SW 1271 (cell line): Measurements from ENCODE around the gene SAT1.
A peak's percentile ranks its signal among the peaks of the same experiment; 100 is the strongest.

Source experiments
- DNase-seq, 2 experiments: peaks; one replicate each; lab custom pipeline; 2025; lab: John Stamatoyannopoulos, UW

SAT1 gene

GRCh38 chrX:23776363-23776762 is 6.6 kb upstream of the SAT1 start:
- DNase-seq, result no peak

GRCh38 chrX:23779025-23779424 is 3.9 kb upstream of the SAT1 start:
- DNase-seq, result peak in 1 of 2 experiments; percentile 31

DNA sequence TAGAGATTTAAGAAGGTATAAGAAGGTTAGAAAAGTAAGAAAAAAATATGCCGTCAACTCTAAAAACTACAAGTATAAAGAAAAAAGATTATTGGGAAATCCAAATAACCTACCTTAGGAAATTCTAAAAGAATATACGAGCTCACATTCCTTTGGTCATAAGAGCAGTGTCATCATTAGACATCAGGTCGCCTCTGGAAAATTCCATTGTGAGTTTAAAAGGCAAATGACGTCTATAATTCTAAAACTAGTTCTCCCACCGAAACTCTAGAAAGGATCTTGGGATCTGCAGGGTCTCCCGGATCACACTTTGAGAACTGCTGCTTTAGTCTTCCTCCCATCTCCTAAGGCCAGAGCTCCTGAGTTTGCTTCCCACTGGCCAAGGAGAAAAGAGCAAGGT is 518 bp upstream of the SAT1 start:
- DNase-seq, result peak; percentile 0 to 30

DNA sequence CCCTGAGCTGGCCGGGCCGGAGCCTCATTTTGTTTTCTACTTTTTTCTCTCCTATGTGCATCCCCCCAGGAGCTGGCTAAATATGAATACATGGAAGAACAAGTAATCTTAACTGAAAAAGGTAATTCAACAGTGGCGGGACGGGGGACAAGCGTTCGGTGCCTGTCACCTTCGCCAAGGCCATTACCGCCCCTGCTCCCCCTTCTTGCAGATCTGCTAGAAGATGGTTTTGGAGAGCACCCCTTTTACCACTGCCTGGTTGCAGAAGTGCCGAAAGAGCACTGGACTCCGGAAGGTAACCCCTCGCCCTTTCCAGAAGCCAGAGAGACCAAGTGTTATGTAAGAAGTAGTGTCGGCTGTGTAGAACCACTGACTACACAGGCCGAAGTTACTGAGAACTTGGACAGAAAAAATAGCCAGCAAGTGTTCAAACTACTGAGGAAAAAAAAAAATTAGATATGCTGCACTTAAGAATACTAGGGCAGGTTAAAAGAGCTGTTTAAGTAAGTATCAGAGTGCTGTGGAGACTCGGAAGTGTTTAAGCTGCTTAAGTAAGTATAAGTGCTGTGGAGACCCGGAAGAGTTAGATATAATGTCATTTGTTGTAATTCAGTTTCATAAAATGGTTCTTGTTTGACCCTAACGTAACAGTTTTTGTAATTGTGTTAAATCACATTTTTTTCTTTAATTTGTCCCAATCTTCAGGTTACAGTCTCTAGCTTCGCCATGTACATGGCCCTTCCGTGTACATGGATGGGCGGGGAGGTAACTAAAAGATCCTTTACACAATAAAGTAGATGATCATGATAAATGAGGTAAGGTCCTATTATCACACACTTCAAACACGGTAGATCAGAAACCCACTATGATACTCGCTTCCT is 856 bp downstream of the SAT1 start:
- no peak for DNase-seq

- peak in 1 of 2 experiments; percentile 20 for DNase-seq
These were observed 1.7 kb downstream of the SAT1 start for GRCh38 chrX:23784470-23785331.

DNA sequence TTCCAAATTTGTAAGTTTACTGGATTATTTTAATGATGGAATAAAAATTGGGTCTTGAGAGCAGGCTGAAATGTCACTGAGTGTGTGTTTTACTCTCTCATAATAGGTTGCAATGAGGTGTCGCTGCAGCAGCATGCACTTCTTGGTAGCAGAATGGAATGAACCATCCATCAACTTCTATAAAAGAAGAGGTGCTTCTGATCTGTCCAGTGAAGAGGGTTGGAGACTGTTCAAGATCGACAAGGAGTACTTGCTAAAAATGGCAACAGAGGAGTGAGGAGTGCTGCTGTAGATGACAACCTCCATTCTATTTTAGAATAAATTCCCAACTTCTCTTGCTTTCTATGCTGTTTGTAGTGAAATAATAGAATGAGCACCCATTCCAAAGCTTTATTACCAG is 2.6 kb downstream of the SAT1 start:
- no peak for DNase-seq

DNA sequence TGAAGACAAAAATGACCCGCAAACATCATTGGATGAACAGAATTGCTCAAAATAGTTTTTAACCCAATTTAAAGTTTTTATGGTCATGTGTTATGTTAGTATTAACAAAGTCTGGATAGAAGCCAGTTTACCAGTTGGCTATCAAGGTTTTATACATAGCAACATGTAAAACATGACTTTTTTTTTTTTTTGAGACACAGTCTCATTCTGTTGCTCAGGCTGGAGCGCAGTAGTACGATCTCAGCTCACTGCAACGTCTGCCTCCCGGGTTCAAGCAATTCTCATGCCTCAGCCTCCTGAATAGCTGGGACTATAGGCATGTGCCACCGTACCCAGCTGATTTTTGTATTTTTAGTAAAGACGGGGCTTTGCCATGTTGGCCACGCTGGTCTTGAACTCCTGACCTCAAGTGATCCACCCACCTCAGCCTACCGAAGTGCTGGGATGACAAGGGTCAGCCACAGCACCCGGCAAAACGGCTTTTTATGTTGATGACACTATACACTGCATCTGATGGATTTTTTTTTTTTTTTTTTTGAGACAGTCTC is 3.4 kb downstream of the SAT1 start:
- no peak for DNase-seq

GRCh38 chrX:23787745-23788118 is 4.8 kb downstream of the SAT1 start:
- no peak for DNase-seq

DNA sequence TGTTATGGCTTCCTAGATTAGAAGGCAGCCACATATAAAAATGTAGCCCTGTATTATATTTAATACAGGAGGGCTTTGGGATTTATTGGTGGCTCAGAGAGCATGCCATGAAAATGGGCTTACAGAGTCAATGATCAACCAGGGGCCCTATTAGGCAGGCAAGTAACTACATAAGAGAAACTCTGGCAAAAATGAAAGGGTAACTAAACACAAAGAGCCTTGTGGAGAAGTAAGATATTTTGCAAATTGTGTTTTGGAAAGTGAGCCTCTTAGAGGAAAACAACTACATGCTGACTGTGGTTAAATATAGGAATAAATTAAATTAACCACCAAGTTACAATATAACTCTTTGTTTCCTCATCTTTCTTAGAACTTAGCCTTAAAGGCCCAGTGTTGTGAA is 5.5 kb downstream of the SAT1 start:
- no peak for DNase-seq

DNA sequence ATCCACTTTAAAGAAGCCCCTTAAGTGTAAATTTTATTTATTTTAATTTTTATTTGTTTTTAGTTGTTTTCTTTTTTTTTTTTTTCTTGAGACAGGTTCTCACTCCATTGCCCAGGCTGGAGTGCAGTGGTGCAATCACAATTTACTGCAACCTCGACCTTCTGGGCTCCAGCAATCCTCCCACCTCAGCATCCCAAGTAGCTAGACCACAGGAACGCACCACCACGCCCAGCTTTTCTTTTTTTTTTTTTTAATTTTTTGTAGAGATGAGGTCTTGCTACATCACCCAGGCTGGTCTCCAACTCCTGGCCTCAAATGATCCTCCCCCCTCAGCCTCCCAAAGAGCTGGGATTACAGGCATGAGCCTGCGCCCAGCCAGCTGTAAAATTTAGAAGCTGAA is 6.0 kb downstream of the SAT1 start:
- DNase-seq, result no peak

DNA sequence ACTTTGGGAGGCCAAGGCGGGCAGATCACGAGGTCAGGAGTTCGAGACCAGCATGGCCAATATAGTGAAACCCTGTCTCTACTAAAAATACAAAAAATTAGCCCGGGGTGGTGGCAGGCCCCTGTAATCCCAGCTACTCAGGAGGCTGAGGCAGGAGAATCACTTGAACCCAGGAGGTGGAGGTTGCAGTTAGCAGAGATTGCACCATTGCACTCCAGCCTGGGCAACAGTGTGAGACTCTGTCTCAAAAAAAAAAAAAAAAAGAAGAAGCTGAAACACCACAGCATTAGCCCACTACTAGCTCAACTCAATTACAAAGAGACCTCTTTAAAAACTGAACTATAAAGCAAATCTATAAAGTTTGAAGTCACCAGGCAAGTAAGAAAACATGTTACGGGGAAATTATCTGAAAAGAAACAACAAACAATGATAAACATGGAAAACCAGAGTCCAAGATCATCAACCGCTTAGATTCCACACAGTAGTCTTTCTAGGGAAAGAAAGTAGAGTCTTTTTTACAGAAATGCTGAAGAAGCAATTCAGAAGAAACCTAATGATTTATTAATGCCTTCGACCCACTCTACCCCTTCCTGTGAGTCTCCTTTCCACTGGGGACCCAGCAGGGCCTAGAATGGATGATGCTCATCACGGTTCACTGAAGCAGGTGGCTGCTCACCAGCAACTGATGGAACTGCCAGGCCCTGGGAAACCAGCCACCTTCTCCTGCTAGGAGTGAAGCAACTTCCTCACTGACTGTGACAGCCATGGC is 6.6 kb downstream of the SAT1 start:
- DNase-seq, result no peak

GRCh38 chrX:23790155-23790497 is 7.2 kb downstream of the SAT1 start:
- no peak for DNase-seq

DNA sequence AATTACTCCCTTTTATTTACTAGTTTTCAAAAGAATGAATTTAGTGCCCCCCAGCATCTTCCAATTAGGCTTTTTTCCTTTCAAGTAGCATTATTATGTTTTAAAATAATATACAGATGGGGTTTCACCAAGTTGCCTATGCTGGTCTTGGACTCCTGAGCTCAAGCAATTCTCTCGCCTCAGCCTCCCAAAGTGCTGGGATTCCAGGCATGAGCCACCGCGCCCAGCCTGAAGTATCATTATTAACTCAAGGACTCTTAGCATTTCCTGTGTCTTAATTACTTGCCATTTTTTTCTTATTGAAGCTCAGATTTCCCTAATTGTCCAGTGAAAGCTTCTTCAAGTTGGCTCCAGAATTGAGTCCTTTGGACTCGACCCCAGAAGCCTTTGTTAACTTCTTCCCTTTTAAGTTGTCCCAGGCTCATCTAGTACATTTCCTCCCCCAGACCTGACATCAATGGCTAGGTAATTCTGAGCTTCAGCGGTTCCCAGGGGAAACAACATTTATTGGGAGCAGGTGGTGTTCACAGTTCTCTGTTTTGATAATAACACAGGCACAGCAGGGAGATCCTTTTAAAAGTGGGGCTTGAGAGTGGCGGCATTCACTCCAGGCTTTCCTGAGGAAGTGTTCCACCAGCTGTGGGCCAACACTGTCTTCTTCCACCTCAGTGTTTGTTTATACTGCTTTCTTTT is 10.0 kb downstream of the SAT1 start:
- no peak for DNase-seq

GRCh38 chrX:23795221-23795620 is 12.2 kb downstream of the SAT1 start:
- no peak for DNase-seq

- DNase-seq, result no peak
These were observed 14.6 kb downstream of the SAT1 start for GRCh38 chrX:23797371-23798128.

GRCh38 chrX:23799469-23800065 is 16.6 kb downstream of the SAT1 start:
- DNase-seq, result no peak

GRCh38 chrX:23802431-23802830 is 19.5 kb downstream of the SAT1 start:
- no peak for DNase-seq

- DNase-seq, result no peak
These were observed 21.0 kb downstream of the SAT1 start for GRCh38 chrX:23803931-23804381.

DNA sequence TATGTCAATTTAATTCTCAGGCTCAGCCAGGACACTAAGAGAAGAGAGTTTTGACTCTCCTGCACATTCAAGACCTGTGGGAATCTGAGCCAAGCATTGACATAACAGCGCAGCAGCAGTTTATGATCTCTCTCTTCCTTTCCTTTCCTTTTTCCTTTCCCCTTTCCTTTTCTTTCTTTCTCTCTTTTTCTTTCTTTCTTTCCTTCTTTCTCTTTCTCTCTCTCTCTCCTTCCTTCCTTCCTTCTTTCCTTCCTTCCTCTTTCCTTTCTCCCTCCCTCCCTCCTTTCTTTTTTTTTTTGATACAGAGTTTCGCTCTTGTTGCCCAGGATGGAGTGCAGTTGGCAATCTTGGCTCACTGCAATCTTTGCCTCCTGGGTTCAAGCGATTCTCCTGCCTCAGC is 21.6 kb downstream of the SAT1 start:
- DNase-seq, result no peak

GRCh38 chrX:23805389-23805788 is 22.4 kb downstream of the SAT1 start:
- no peak for DNase-seq
